ENCODE measurements around the gene NOC2L. TPM values are rescaled to one million over a fixed set of nuclear protein-coding genes. Genes with fewer than 3 reads are reported as not detected.
"Not testable (repeated sequence)": the region's sequence is repeated elsewhere in the genome, so short reads cannot be mapped to it uniquely, and the experiment has no call there.

NOC2L gene
- total RNA-seq, 1 experiment from 2014 or later: 214 TPM

DNA sequence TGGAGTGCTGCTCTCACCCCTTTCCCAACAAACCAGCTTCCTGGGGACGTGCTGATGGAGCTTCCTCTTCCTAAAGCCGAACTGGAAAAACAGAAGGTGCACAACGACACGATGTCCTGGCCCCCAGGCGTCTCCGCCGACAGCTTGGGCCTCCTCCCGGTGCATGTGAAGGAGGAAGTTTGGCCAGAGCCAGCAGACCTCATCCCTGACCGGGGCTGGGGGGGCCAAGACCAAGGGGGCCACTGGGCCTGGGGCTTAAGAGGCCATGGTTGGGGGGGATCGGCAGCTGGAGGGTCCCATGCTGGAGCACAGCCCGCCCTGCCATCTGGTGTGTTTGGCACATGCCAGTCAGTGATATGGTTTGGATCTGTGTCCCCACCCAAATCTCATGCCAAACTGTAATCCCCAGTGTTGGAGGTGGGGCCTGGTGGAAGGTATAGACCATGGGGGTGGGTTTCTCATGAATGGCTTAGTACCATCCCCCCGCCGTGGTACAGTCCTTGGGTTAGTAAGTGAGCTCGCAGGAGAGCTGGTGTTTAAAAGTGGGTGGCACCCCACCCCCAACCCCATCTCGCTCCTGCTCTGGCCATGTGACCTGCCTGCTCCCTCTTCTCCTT is 34.4 kb upstream of the NOC2L start:
- Histone ChIP-seq H3K36me3 (ENCODE audit: insufficient read depth, low read length, poor library complexity, severe bottlenecking) (no peaks in the 10 kb centered on the region), H3K4me1 (ENCODE audit: insufficient read depth, low read length, poor library complexity, severe bottlenecking) (no peaks in the 10 kb centered on the region), H3K9me3 (ENCODE audit: low read depth, low read length, poor library complexity, severe bottlenecking) (peaks cover 3% of the 10 kb centered on the region), H3K27ac (ENCODE audit: low read depth, low read length, poor library complexity, severe bottlenecking) (no peak overlapping the region), H3K27me3 (replicated peaks; ENCODE audit: insufficient read depth, low read depth, low read length, poor library complexity) (no peaks in the 10 kb centered on the region), H3K4me3 (ENCODE audit: low read depth, low read length, poor library complexity, severe bottlenecking) (no peak overlapping the region)
- TF ChIP-seq, protein P1, sequence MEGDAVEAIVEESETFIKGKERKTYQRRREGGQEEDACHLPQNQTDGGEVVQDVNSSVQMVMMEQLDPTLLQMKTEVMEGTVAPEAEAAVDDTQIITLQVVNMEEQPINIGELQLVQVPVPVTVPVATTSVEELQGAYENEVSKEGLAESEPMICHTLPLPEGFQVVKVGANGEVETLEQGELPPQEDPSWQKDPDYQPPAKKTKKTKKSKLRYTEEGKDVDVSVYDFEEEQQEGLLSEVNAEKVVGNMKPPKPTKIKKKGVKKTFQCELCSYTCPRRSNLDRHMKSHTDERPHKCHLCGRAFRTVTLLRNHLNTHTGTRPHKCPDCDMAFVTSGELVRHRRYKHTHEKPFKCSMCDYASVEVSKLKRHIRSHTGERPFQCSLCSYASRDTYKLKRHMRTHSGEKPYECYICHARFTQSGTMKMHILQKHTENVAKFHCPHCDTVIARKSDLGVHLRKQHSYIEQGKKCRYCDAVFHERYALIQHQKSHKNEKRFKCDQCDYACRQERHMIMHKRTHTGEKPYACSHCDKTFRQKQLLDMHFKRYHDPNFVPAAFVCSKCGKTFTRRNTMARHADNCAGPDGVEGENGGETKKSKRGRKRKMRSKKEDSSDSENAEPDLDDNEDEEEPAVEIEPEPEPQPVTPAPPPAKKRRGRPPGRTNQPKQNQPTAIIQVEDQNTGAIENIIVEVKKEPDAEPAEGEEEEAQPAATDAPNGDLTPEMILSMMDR (conservative IDR thresholded peaks at IDR 0.05; ENCODE audit: low read depth, low read length): no peak
- TF ChIP-seq EZH2 (IDR thresholded peaks at IDR 0.05; ENCODE audit: borderline replicate concordance, low read depth, low read length, poor library complexity, severe bottlenecking): no peak
- intact Hi-C loops (cut with micrococcal nuclease; ENCODE audit: unreplicated experiment): no loop called here
- no peak for DNase-seq (ENCODE audit: low spot score)
- no TSS peak for BruUV-seq (replicated peaks)
- CTCF ChIA-PET: no interaction called here
- POLR2A ChIA-PET (ENCODE audit: low non-redundant PET): interaction anchor here (0.6 kb wide), 1 partner anchor 118 kb away, joined by 6 read pairs; no protein-coding TSS in a partner anchor

DNA sequence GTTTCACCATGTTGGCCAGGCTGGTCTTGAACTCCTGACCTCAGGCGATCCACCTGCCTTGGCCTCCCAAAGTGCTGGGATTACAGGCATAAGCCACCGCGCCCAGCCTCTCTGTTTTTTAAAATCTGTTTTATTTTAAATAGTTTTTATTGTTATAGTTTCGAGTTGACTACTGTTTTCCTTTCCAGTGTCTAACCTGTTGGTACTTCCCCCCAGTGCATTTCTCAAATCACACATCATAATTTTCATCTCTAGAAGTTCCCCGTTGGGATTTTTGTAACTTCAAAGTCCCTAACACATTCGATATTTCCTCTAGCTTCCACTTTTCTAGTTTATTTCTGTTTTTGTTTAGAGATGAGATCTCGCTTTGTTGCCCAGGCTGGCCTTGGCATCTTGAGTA is 33.3 kb upstream of the NOC2L start:
- Histone ChIP-seq H3K27ac (ENCODE audit: low read depth, low read length, poor library complexity, severe bottlenecking) (no peak overlapping the region), H3K27me3 (replicated peaks; ENCODE audit: insufficient read depth, low read depth, low read length, poor library complexity) (no peaks in the 10 kb centered on the region), H3K4me3 (ENCODE audit: low read depth, low read length, poor library complexity, severe bottlenecking) (no peak overlapping the region), H3K9me3 (ENCODE audit: low read depth, low read length, poor library complexity, severe bottlenecking) (peaks cover 3% of the 10 kb centered on the region), H3K36me3 (ENCODE audit: insufficient read depth, low read length, poor library complexity, severe bottlenecking) (no peaks in the 10 kb centered on the region), H3K4me1 (ENCODE audit: insufficient read depth, low read length, poor library complexity, severe bottlenecking) (no peaks in the 10 kb centered on the region)
- DNase-seq (ENCODE audit: low spot score): no peak
- intact Hi-C loops (cut with micrococcal nuclease; ENCODE audit: unreplicated experiment): no loop called here
- ChIA-PET POLR2A (ENCODE audit: low non-redundant PET) (no interaction called here), CTCF (interaction anchor here (0.8 kb wide), 1 partner anchor 34 kb away, joined by 5 read pairs; no protein-coding TSS in a partner anchor)
- TF ChIP-seq, protein P1 (conservative IDR thresholded peaks at IDR 0.05; ENCODE audit: low read depth, low read length): no peak
- no peak for TF ChIP-seq EZH2 (IDR thresholded peaks at IDR 0.05; ENCODE audit: borderline replicate concordance, low read depth, low read length, poor library complexity, severe bottlenecking)
- BruUV-seq (replicated peaks): no TSS peak

DNA sequence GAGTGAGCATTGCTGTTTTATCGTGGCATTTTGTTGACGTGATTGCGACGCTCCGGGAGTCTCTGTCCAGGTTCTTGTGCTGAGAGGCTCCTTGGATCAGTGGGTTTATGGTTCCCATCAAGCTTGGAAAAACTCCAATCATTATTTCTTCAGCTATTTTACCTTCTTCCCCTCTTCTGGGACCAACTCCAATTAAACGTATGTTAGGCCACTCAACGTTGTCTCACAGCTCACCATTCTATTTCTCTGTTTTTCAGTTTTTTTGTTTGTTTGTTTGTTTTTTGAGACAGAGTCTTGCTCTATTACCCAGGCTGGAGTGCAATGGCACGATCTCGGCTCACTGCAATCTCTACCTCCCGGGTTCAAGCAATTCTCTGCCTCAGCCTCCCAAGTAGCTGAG is 32.8 kb upstream of the NOC2L start:
- DNase-seq (ENCODE audit: low spot score): no peak
- CTCF ChIA-PET: no interaction called here
- Histone ChIP-seq H3K4me1 (ENCODE audit: insufficient read depth, low read length, poor library complexity, severe bottlenecking) (no peaks in the 10 kb centered on the region), H3K27ac (ENCODE audit: low read depth, low read length, poor library complexity, severe bottlenecking) (no peak overlapping the region), H3K27me3 (replicated peaks; ENCODE audit: insufficient read depth, low read depth, low read length, poor library complexity) (no peaks in the 10 kb centered on the region), H3K36me3 (ENCODE audit: insufficient read depth, low read length, poor library complexity, severe bottlenecking) (no peaks in the 10 kb centered on the region), H3K9me3 (ENCODE audit: low read depth, low read length, poor library complexity, severe bottlenecking) (peaks cover 3% of the 10 kb centered on the region), H3K4me3 (ENCODE audit: low read depth, low read length, poor library complexity, severe bottlenecking) (no peak overlapping the region)
- no TSS peak for BruUV-seq (replicated peaks)
- POLR2A ChIA-PET (ENCODE audit: low non-redundant PET): no interaction called here
- no peak for TF ChIP-seq EZH2 (IDR thresholded peaks at IDR 0.05; ENCODE audit: borderline replicate concordance, low read depth, low read length, poor library complexity, severe bottlenecking)
- TF ChIP-seq, protein P1 (conservative IDR thresholded peaks at IDR 0.05; ENCODE audit: low read depth, low read length): no peak
- intact Hi-C loops (cut with micrococcal nuclease; ENCODE audit: unreplicated experiment): no loop called here

DNA sequence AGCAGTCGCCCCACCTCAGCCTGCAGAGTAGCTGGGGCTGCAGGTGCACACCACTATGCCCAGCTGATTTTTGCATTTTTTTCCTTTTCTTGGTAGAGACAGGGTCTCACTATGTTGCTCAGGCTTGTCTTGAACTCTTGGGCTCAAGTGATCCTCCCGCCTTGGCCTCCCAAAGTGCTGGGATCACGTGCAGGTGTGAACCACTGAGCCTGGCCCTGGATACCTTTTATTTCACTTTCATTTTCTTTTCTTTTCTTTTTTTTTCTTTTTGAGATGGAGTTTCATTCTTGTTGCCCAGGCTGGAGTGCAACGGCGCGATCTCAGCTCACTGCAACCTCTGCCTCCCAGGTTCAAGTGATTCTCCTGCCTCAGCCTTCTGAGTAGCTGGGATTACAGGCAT is 32.2 kb upstream of the NOC2L start:
- H3K27ac ChIP-seq (ENCODE audit: low read depth, low read length, poor library complexity, severe bottlenecking); DNase-seq (ENCODE audit: low spot score); intact Hi-C loops (cut with micrococcal nuclease; ENCODE audit: unreplicated experiment); H3K36me3 ChIP-seq (ENCODE audit: insufficient read depth, low read length, poor library complexity, severe bottlenecking); H3K27me3 ChIP-seq (replicated peaks; ENCODE audit: insufficient read depth, low read depth, low read length, poor library complexity); POLR2A ChIA-PET (ENCODE audit: low non-redundant PET); H3K4me1 ChIP-seq (ENCODE audit: insufficient read depth, low read length, poor library complexity, severe bottlenecking); BruUV-seq (replicated peaks); H3K4me3 ChIP-seq (ENCODE audit: low read depth, low read length, poor library complexity, severe bottlenecking); CTCF ChIA-PET; H3K9me3 ChIP-seq (ENCODE audit: low read depth, low read length, poor library complexity, severe bottlenecking): not testable (repeated sequence)

DNA sequence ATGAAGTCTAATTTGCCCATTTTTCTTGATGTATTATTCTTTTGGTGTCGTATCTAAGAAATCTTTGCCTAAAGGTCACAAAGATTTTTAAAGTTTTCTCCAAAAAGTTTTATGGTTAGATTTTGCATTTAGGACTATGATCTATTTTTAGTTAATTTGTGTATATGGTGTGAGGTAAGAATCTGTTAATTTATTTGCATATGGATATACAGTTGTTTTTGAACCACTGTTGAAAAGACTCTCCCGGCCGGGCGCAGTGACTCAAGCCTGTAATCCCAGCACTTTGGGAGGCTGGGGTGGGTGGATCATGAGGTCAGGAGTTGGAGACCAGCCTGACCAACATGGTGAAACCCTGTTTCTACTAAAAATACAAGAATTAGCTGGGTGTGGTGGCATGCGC is 29.0 kb upstream of the NOC2L start:
- H3K9me3 ChIP-seq (ENCODE audit: low read depth, low read length, poor library complexity, severe bottlenecking); DNase-seq (ENCODE audit: low spot score); intact Hi-C loops (cut with micrococcal nuclease; ENCODE audit: unreplicated experiment); H3K4me1 ChIP-seq (ENCODE audit: insufficient read depth, low read length, poor library complexity, severe bottlenecking); CTCF ChIA-PET; H3K36me3 ChIP-seq (ENCODE audit: insufficient read depth, low read length, poor library complexity, severe bottlenecking); H3K27me3 ChIP-seq (replicated peaks; ENCODE audit: insufficient read depth, low read depth, low read length, poor library complexity); BruUV-seq (replicated peaks); H3K4me3 ChIP-seq (ENCODE audit: low read depth, low read length, poor library complexity, severe bottlenecking); H3K27ac ChIP-seq (ENCODE audit: low read depth, low read length, poor library complexity, severe bottlenecking); POLR2A ChIA-PET (ENCODE audit: low non-redundant PET): not testable (repeated sequence)
